Activated naive CD4-positive, alpha-beta T cell treated with anti-CD3 and anti-CD28 coated beads, Interleukin-2, amount 10 ng/mL, durations not matched to agents 7 days and 5 days (primary cell): ENCODE results near the gene CALN1.

Source experiments
- CTCF ChIA-PET: fragments of 350-600 bp; sonication (Branson Sonifier 250); formaldehyde crosslinking; loops from one replicate; lab custom pipeline; 2021; ENCODE audit warnings: antibody characterized with exemption; lab: Charles Lee
- DNase-seq: peaks from one replicate; pipeline ENCODE4 v3.0.0-alpha.2; 2020
- H3K27ac Mint-ChIP-seq: one replicate; pipeline ENCODE4 v1.8.0; 2021; ENCODE audit warnings: mild to moderate bottlenecking, moderate library complexity, mixed read lengths
- H3K27me3 Mint-ChIP-seq: one replicate; pipeline ENCODE4 v1.8.0; 2021; ENCODE audit warnings: mild to moderate bottlenecking, mixed read lengths
- H3K36me3 Mint-ChIP-seq: one replicate; pipeline ENCODE4 v1.8.0; 2021; ENCODE audit warnings: mixed read lengths
- H3K4me1 Mint-ChIP-seq: one replicate; pipeline ENCODE4 v1.8.0; 2021; ENCODE audit warnings: mixed read lengths
- H3K4me3 Mint-ChIP-seq: one replicate; pipeline ENCODE4 v1.8.0; 2021; ENCODE audit warnings: mild to moderate bottlenecking, moderate library complexity, mixed read lengths
- H3K9me3 Mint-ChIP-seq: one replicate; pipeline ENCODE4 v1.8.0; 2021; ENCODE audit warnings: mixed read lengths

The CALN1 gene

DNA sequence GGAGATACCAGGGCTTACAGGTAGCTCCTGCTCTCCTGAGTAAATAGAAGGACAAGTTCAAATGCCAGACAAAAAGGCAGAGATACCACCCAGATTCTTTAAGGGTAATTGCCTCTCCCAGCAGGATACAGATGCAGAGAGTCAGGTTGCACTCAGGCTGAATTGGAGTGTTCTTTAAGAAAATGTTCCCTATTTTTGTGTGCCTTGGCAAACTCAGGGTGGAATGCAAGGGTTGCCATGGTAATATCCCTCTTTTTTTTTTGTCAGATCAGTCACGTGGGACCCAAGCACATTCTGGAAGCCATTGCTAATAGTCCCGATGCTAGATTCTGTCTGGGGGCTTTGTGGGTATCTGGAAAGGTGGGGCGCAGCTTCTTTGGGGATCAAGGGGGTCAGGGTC lies 628.0 kb downstream of the CALN1 start:
- no peak overlapping the region for H3K4me3 Mint-ChIP-seq
- H3K9me3 Mint-ChIP-seq: peaks cover 37% of the 10 kb centered on the region
- CTCF ChIA-PET: no interaction called here
- H3K27me3 Mint-ChIP-seq: no peaks in the 10 kb centered on the region
- H3K27ac Mint-ChIP-seq: no peak overlapping the region
- no peaks in the 10 kb centered on the region for H3K4me1 Mint-ChIP-seq
- H3K36me3 Mint-ChIP-seq: no peaks in the 10 kb centered on the region
- no peak for DNase-seq

DNA sequence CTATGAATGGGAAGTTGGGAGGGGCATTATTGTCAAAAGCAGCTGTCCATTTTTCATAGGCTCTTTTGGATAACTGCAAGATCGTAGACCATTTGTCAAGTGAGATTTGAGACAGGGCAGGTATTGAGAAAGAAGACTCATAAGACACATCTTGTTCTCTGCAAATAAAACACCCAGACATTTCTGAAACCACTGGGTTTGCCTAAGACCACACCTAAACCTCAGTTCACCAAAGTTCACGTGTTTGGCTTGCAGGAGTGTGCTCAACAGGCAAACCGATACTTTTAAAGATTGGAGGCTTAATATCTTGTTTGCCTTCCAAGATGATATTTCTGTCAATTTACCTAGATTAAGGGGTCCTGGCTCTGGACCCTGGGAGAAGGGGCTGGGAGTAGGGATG lies 628.4 kb downstream of the CALN1 start:
- H3K4me1 Mint-ChIP-seq: no peaks in the 10 kb centered on the region
- CTCF ChIA-PET: no interaction called here
- no peak overlapping the region for H3K27ac Mint-ChIP-seq
- DNase-seq: no peak
- H3K36me3 Mint-ChIP-seq: no peaks in the 10 kb centered on the region
- peaks cover 37% of the 10 kb centered on the region for H3K9me3 Mint-ChIP-seq
- no peak overlapping the region for H3K4me3 Mint-ChIP-seq
- no peaks in the 10 kb centered on the region for H3K27me3 Mint-ChIP-seq

DNA sequence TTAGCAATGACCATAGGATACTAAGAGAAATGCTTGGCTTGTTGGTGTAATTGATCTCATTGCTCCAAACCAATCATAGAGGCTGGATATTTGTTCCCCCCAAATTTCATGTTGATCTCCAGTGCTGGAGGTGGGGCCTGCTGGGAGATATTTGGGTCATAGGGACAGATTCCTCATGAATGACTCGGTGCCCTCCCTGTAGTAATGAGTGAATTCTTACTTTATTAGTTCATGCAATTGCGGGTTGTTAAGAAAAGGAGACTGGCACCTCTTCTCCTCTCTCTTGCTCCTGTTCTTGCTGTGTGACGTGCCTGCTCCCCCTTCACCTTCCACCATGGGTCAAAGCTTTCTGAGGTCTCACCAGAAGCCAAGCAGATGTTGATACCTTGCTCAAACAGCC lies 630.1 kb downstream of the CALN1 start:
- Mint-ChIP-seq H3K9me3 (peaks cover 30% of the 10 kb centered on the region), H3K27me3 (no peaks in the 10 kb centered on the region), H3K4me3 (no peak overlapping the region), H3K36me3 (no peaks in the 10 kb centered on the region), H3K4me1 (no peaks in the 10 kb centered on the region), H3K27ac (no peak overlapping the region)
- DNase-seq: no peak
- CTCF ChIA-PET: no interaction called here

DNA sequence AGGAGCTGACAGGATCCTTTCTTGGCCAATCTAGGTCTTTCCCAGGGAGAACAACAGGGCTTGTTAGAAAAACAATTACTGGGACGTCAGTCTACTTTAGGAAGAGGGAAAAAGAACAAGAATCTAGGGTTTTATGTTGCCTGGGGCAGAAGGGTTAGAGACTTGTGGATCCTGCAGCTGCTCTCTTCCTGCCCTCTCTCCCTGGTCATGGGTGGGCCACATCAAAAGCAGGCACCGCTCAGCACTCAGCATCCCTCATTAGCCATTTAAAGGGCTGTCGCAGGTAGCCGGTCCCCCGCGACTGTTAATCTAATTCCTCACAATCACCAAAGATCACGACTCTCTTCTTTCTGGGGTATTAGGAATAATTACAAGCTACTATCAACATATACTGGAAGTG lies 631.9 kb downstream of the CALN1 start:
- CTCF ChIA-PET: no interaction called here
- H3K9me3 Mint-ChIP-seq: peaks cover 20% of the 10 kb centered on the region
- no peak for DNase-seq
- no peak overlapping the region for H3K27ac Mint-ChIP-seq
- H3K4me1 Mint-ChIP-seq: no peaks in the 10 kb centered on the region
- H3K36me3 Mint-ChIP-seq: no peaks in the 10 kb centered on the region
- no peaks in the 10 kb centered on the region for H3K27me3 Mint-ChIP-seq
- no peak overlapping the region for H3K4me3 Mint-ChIP-seq

DNA sequence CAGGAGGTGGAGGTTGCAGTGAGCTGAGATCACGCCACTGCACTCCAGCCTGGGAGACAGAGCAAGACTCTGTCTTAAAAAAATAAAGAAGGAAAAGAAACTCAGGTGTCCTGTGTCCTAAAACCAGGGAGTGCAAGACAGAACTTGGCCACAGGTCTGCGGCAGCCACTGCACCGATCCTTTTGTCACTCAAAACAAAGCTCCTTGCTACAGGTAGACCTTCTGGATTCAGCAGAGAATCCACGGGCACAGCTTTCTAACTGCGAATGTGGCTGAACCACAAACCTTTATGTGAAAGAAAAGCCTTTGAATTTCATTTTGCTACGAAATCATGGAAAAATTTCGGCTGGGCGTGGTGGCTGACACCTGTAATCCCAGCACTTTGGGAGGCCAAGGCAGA lies 634.9 kb downstream of the CALN1 start:
- Mint-ChIP-seq H3K27ac (no peak overlapping the region), H3K9me3 (peaks cover 13% of the 10 kb centered on the region), H3K4me3 (no peak overlapping the region), H3K27me3 (no peaks in the 10 kb centered on the region), H3K36me3 (no peaks in the 10 kb centered on the region), H3K4me1 (no peaks in the 10 kb centered on the region)
- DNase-seq: no peak
- CTCF ChIA-PET: no interaction called here

DNA sequence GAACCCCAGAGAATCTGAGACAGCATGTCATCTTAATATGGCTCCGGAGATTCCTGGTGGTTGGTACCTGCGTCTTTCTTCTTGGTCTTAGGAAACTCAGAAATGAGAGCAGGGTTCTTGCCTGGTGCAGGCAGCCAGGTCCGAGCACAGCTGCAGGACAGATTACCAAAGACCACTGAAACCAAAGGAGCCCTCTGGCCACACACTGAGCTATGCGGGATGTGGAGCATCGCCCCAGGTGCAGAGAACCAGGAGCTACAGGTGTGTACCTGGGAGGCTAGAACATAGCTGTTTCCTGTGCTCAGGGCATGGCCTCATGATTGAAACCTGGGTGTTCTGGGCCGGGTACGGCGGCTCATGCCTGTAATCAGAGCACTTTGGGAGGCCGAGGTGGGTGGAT lies 635.4 kb downstream of the CALN1 start:
- no peak overlapping the region for H3K27ac Mint-ChIP-seq
- H3K27me3 Mint-ChIP-seq: no peaks in the 10 kb centered on the region
- no peak for DNase-seq
- CTCF ChIA-PET: no interaction called here
- H3K36me3 Mint-ChIP-seq: no peaks in the 10 kb centered on the region
- H3K4me1 Mint-ChIP-seq: no peaks in the 10 kb centered on the region
- H3K4me3 Mint-ChIP-seq: no peak overlapping the region
- H3K9me3 Mint-ChIP-seq: peaks cover 12% of the 10 kb centered on the region

DNA sequence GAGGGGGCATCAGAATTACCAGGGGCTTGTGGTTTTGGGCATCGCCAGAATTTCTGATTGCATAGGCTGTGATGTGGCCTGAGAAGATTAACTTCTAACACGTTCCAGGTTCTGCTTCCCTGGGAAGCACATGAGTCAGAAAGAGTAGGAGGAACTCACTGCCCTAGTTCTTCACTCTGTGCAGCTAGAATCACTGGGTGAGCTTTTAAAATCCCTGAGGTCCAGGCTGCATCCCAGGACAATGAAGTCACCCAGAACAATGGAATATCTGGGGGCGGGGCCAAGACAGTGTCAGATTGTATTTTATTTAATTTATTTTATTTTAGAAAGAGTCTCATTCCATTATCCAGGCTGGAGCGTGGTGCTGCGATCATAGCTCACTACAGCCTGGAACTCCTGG lies 636.5 kb downstream of the CALN1 start:
- Mint-ChIP-seq H3K9me3 (peaks cover 10% of the 10 kb centered on the region), H3K27me3 (no peaks in the 10 kb centered on the region), H3K4me3 (no peak overlapping the region), H3K36me3 (no peaks in the 10 kb centered on the region), H3K27ac (no peak overlapping the region), H3K4me1 (no peaks in the 10 kb centered on the region)
- CTCF ChIA-PET: no interaction called here
- no peak for DNase-seq

DNA sequence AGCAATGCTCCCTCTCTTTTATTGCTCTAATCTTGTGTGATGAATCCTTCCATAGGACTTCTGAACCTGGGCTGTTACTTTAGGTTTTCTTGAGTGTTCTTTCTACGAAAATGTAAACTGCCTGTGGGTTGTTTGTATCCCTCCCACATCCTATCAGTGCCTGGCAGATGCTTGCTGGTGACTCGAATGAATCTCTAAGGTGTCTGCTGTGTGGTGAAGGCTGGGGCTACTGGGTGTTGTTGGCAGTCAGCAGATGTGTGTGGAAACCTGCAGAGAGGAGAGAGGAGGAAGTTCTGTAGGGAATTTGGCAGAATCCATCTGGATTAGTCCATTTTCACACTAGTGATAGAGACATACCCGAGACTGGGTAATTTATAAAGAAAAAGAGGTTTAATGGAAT lies 639.4 kb downstream of the CALN1 start:
- no peaks in the 10 kb centered on the region for H3K4me1 Mint-ChIP-seq
- peaks cover 15% of the 10 kb centered on the region for H3K9me3 Mint-ChIP-seq
- CTCF ChIA-PET: no interaction called here
- no peak overlapping the region for H3K4me3 Mint-ChIP-seq
- H3K27ac Mint-ChIP-seq: no peak overlapping the region
- no peak for DNase-seq
- no peaks in the 10 kb centered on the region for H3K27me3 Mint-ChIP-seq
- no peaks in the 10 kb centered on the region for H3K36me3 Mint-ChIP-seq

DNA sequence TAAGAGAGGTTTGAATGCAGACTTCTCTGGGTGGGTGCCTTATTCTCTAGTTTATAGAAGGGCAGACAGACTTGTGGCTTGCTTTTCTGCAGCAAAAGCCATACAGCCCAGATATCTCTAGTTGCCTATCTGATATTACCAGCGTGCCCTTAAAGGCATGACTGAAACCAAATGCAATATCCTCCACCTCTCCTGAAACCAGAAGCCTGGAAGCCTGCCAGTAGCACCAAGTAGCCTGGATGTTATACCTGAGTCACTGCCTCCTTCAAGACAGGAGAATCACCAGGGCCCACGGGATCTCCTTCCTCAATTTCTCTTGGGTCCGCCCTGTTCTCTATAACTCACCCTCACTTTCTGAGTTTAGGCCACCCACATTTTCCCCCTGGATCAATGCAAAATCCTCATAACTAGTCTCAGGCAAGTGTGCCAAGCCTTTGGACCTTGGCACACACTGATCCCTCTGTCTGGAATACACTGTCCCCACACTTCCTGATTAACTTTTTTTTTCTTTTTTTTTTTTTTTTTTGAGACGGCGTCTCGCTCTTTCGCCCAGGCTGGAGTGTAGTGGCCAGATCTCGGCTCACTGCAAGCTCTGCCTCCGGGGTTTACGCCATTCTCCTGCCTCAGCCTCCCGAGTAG lies 641.8 kb downstream of the CALN1 start:
- DNase-seq: no peak
- no peak overlapping the region for H3K4me3 Mint-ChIP-seq
- H3K36me3 Mint-ChIP-seq: no peaks in the 10 kb centered on the region
- no peaks in the 10 kb centered on the region for H3K27me3 Mint-ChIP-seq
- H3K27ac Mint-ChIP-seq: no peak overlapping the region
- H3K9me3 Mint-ChIP-seq: peaks cover 11% of the 10 kb centered on the region
- CTCF ChIA-PET: no interaction called here
- no peaks in the 10 kb centered on the region for H3K4me1 Mint-ChIP-seq

DNA sequence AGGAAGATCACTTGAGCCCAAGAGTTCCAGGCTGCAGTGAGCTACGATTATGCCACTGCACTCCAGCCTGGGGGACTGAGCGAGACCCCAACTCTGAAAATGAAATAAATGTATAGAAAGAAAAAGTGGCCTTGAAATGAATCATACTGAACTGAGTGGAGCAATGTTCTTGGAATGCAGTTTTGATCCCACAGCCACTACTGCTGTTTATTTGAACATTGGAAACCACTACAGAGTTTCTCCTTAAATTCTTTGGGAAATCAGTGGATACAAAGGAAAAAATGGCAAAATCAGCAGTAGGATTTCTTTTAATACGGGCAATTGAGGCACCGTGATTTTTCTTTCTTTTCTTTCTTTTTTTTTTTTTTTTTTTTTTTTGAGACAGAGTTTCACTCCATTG lies 642.8 kb downstream of the CALN1 start:
- Mint-ChIP-seq H3K4me3 (no peak overlapping the region), H3K9me3 (peaks cover 7% of the 10 kb centered on the region), H3K4me1 (no peaks in the 10 kb centered on the region), H3K36me3 (no peaks in the 10 kb centered on the region), H3K27me3 (no peaks in the 10 kb centered on the region), H3K27ac (no peak overlapping the region)
- no peak for DNase-seq
- CTCF ChIA-PET: no interaction called here

DNA sequence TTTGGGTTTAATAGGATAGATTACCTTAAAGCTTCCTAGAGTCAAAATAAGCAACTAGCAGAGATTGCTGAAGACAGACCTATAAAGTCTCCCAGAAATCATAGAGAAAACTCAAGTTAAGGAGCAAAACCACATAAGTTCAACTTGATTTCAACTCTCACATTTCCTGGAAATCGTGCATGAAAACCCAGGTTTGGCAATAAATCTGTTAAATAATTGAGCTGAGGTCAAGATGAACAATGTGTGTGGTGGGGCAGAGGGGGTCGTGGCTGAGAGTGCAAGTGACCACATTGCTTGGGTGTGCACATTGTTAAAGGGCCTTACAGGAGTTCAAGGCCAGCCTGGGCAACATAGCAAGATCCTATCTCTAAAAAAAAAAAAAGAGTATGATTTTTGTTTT lies 643.7 kb downstream of the CALN1 start:
- H3K9me3 Mint-ChIP-seq: peaks cover 7% of the 10 kb centered on the region
- H3K27me3 Mint-ChIP-seq: no peaks in the 10 kb centered on the region
- no peaks in the 10 kb centered on the region for H3K4me1 Mint-ChIP-seq
- no peak for DNase-seq
- no peaks in the 10 kb centered on the region for H3K36me3 Mint-ChIP-seq
- no peak overlapping the region for H3K27ac Mint-ChIP-seq
- no peak overlapping the region for H3K4me3 Mint-ChIP-seq
- CTCF ChIA-PET: interaction anchor here (0.8 kb wide), 1 partner anchor 73 kb away, joined by 3 read pairs; no protein-coding TSS in a partner anchor

DNA sequence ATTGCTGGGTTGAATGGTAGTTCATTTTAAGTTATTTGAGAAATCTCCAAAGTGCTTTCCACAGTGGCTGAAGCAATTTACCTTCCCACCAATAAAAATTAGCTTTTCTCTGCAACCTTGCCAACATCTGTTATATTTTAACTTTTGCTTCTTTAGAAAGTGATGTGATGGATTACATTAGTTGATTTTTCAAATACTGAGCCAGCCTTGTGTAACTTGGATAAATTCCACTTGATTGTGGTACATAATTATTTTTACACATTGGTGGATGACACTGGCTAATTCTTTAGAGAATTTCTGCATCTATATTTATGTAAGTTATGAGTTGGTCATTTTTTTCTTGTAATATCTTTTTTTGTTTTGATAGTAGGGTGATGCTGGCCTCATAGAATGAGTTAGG lies 646.1 kb downstream of the CALN1 start:
- peaks cover 14% of the 10 kb centered on the region for H3K9me3 Mint-ChIP-seq
- H3K27ac Mint-ChIP-seq: no peak overlapping the region

DNA sequence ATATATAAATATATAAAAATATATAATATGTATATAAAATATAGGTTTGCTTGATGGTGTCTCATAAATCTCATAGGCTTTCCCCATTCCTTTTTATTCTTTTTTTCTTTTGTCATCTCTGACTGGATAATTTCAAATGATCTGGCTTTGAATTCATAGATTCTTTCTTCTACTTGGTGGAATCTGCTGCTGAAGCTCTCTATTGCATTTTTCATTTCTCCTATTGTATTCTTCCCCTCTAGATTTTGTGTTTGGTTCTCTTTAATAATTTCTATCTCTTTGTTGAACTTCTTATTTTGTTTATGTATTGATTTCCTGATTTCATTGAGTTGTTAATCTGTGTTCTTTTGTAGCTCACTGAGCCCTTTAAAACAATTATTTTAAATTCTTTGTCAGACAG lies 650.8 kb downstream of the CALN1 start:
- no peak for DNase-seq
- H3K36me3 Mint-ChIP-seq: no peaks in the 10 kb centered on the region
- no peaks in the 10 kb centered on the region for H3K4me1 Mint-ChIP-seq
- H3K4me3 Mint-ChIP-seq: no peak overlapping the region
- peaks cover 12% of the 10 kb centered on the region for H3K9me3 Mint-ChIP-seq
- CTCF ChIA-PET: no interaction called here
- no peak overlapping the region for H3K27ac Mint-ChIP-seq
- no peaks in the 10 kb centered on the region for H3K27me3 Mint-ChIP-seq

More for the DNA sequence above, 646.1 kb downstream of the CALN1 start:
- no peaks in the 10 kb centered on the region for H3K4me1 Mint-ChIP-seq
- no peak for DNase-seq
- CTCF ChIA-PET: no interaction called here
- no peaks in the 10 kb centered on the region for H3K36me3 Mint-ChIP-seq
- H3K27me3 Mint-ChIP-seq: no peaks in the 10 kb centered on the region
- no peak overlapping the region for H3K4me3 Mint-ChIP-seq

DNA sequence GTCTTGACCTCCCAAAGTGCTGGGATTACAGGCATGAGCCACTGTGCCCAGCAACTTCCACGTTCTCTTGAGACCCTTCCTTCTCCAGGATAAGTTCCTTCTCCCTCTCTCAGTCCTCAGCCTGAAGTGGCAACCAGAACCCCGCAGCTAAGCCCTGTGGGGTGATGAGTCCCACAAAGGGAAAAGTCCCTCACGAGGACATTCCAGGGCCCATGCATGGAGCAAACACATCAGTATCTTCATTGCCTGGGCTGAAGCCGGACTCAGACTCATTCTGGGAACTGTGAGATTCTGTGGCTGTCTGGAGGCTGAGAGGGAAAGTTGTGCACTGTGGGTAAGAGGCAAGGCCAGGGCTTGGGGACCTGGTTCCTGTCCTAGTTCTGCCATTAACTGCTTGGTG lies 657.3 kb downstream of the CALN1 start:
- H3K27ac Mint-ChIP-seq: no peak overlapping the region
- CTCF ChIA-PET: no interaction called here
- H3K4me1 Mint-ChIP-seq: no peaks in the 10 kb centered on the region

DNA sequence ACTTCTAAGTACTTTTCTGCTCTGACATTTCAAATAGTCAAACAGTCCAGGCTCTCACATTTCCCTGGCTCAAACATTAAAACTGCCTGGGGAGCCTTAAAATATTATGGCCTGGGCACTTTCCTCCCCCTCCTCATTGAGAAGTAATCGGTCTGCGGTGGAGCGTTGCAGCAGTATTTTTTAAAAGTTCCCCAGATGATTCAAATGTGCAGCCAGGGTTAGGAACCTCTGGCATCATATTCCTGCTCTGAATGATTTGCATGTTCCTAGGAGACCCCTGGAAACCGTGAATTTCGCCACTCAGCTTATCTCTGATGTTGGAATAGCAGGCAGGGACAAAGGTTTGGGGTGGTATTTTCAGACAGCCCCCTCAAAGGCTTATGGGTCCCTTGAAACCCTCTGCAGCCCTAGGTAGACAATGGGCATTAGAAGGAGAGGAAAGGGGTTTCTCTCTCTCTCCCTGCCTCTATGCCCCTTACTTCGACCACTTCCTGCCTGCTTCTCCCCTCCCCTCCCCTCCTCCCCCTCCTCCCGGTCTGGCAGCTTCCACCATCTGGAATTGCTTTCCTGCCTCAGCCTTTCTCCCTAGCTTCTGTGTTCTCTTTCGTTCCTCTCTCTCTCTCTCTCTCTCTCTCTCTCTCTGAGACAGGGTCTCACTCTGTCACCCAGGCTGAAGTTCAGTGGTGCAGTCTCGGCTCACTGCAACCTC lies 658.0 kb downstream of the CALN1 start:
- Mint-ChIP-seq H3K9me3 (peaks cover 7% of the 10 kb centered on the region), H3K27me3 (peaks cover 4% of the 10 kb centered on the region), H3K27ac (no peak overlapping the region), H3K4me1 (no peaks in the 10 kb centered on the region), H3K36me3 (no peaks in the 10 kb centered on the region), H3K4me3 (no peak overlapping the region)
- CTCF ChIA-PET: no interaction called here
- no peak for DNase-seq

More for the DNA sequence above, 657.3 kb downstream of the CALN1 start:
- DNase-seq: no peak
- Mint-ChIP-seq H3K4me3 (no peak overlapping the region), H3K36me3 (no peaks in the 10 kb centered on the region), H3K27me3 (peaks cover 4% of the 10 kb centered on the region), H3K9me3 (peaks cover 4% of the 10 kb centered on the region)
